ENCODE data around the gene EYS.

DNA sequence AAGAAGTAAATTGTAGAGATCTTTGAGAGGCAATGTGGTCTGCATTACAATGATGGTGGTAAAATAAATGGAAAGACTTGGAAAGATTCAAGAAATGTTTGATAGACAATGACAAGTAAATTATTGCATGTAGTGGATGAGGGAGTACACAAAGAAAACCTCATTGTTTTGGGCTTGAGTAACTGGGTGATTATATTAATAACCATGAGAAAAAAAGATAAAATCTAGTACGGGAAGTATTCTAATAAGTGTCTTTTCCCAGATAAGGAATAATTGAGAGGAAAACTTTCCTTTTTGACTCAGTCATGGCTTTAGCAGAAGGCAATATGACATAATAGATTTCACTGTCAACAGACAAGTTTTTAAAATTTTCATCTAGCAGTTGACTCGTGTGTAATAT is 993.0 kb downstream of the EYS start:
- TF ChIP-seq, protein P1, sequence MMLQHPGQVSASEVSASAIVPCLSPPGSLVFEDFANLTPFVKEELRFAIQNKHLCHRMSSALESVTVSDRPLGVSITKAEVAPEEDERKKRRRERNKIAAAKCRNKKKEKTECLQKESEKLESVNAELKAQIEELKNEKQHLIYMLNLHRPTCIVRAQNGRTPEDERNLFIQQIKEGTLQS (IDR thresholded peaks at IDR 0.05) = no peak
- TF ChIP-seq TAF1 (conservative IDR thresholded peaks at IDR 0.05) (no peak), JUND (IDR thresholded peaks at IDR 0.05) (no peak)
- TF ChIP-seq, protein P2, sequence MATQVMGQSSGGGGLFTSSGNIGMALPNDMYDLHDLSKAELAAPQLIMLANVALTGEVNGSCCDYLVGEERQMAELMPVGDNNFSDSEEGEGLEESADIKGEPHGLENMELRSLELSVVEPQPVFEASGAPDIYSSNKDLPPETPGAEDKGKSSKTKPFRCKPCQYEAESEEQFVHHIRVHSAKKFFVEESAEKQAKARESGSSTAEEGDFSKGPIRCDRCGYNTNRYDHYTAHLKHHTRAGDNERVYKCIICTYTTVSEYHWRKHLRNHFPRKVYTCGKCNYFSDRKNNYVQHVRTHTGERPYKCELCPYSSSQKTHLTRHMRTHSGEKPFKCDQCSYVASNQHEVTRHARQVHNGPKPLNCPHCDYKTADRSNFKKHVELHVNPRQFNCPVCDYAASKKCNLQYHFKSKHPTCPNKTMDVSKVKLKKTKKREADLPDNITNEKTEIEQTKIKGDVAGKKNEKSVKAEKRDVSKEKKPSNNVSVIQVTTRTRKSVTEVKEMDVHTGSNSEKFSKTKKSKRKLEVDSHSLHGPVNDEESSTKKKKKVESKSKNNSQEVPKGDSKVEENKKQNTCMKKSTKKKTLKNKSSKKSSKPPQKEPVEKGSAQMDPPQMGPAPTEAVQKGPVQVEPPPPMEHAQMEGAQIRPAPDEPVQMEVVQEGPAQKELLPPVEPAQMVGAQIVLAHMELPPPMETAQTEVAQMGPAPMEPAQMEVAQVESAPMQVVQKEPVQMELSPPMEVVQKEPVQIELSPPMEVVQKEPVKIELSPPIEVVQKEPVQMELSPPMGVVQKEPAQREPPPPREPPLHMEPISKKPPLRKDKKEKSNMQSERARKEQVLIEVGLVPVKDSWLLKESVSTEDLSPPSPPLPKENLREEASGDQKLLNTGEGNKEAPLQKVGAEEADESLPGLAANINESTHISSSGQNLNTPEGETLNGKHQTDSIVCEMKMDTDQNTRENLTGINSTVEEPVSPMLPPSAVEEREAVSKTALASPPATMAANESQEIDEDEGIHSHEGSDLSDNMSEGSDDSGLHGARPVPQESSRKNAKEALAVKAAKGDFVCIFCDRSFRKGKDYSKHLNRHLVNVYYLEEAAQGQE (IDR thresholded peaks at IDR 0.05) = no peak
